GM19467 (cell line): Measurements from ENCODE around the gene EFEMP2.
A peak's percentile ranks its signal among the peaks of the same experiment; 100 is the strongest.

Experiments used
- ATAC-seq: cut with Tn5 transposase; IDR thresholded peaks from one replicate; pipeline ENCODE4 v1.9.1; 2021; ENCODE audit warnings: mild to moderate bottlenecking, moderate library complexity; ENCODE audit not compliant: unreplicated experiment

EFEMP2 gene

GRCh38 chr11:65872586-65873317 lies at the start of gene EFEMP2:
EFEMP2 (minus strand) TSS chr11:65872800; CDS start chr11:65872354, 446 bp downstream.
- no peak for ATAC-seq

- ATAC-seq, result no peak
Observed at GRCh38 chr11:65921876-65922275, 49.3 kb upstream of the EFEMP2 start.

- ATAC-seq, result no peak
Observed at GRCh38 chr11:65921033-65921555, 48.5 kb upstream of the EFEMP2 start.

- no peak for ATAC-seq
Observed at GRCh38 chr11:65920372-65920802, 47.8 kb upstream of the EFEMP2 start.

- ATAC-seq, result peak; percentile 29
Observed at GRCh38 chr11:65919573-65920371, 47.2 kb upstream of the EFEMP2 start.

GRCh38 chr11:65919141-65919572 lies 46.6 kb upstream of the EFEMP2 start, which contains the start of gene DRAP1:
DRAP1 (plus strand) TSS chr11:65919426; CDS start chr11:65919502, 76 bp downstream.
- ATAC-seq, result peak; percentile 77

GRCh38 chr11:65918211-65919140 lies 45.9 kb upstream of the EFEMP2 start, which contains the start of gene C11orf68:
C11orf68 (minus strand) TSS chr11:65919062; CDS start chr11:65919031, 31 bp downstream.
- ATAC-seq, result peak; percentile 26

GRCh38 chr11:65917434-65918210 lies 45.0 kb upstream of the EFEMP2 start:
- no peak for ATAC-seq

- no peak for ATAC-seq
Observed at GRCh38 chr11:65917077-65917433, 44.5 kb upstream of the EFEMP2 start.

- no peak for ATAC-seq
Observed at GRCh38 chr11:65916391-65916790, 43.8 kb upstream of the EFEMP2 start.

GRCh38 chr11:65915821-65916251 lies 43.2 kb upstream of the EFEMP2 start:
- ATAC-seq, result no peak

- ATAC-seq, result no peak
Observed at GRCh38 chr11:65915101-65915820, 42.7 kb upstream of the EFEMP2 start.

GRCh38 chr11:65912845-65913244 lies 40.2 kb upstream of the EFEMP2 start:
- ATAC-seq, result no peak

GRCh38 chr11:65911682-65912568 lies 39.3 kb upstream of the EFEMP2 start:
- no peak for ATAC-seq

GRCh38 chr11:65907878-65908277 lies 35.3 kb upstream of the EFEMP2 start:
- ATAC-seq, result no peak

GRCh38 chr11:65906602-65907001 lies 34.0 kb upstream of the EFEMP2 start:
- ATAC-seq, result no peak

GRCh38 chr11:65903715-65904114 lies 31.1 kb upstream of the EFEMP2 start:
- no peak for ATAC-seq

GRCh38 chr11:65903068-65903481 lies 30.5 kb upstream of the EFEMP2 start:
- no peak for ATAC-seq
